Fibroblast of skin of right quadriceps (primary cell): ENCODE data around the gene KCNE4.

Experiments used
- DNase-seq: peaks from one replicate; pipeline ENCODE4 v3.0.0-alpha.2; 2013

KCNE4 gene

GRCh38 chr2:223088866-223089265, 36.9 kb downstream of the KCNE4 start:
- DNase-seq = no peak

GRCh38 chr2:223090039-223090438, 38.0 kb downstream of the KCNE4 start:
- peak; percentile 22 for DNase-seq

GRCh38 chr2:223090540-223091235, 38.7 kb downstream of the KCNE4 start:
- no peak for DNase-seq

- DNase-seq = no peak
Measured at GRCh38 chr2:223092667-223093066, 40.7 kb downstream of the KCNE4 start.

GRCh38 chr2:223093436-223094241, 41.6 kb downstream of the KCNE4 start:
- peak; percentile 88 for DNase-seq

- no peak for DNase-seq
Measured at GRCh38 chr2:223095207-223095606, 43.2 kb downstream of the KCNE4 start.

- peak; percentile 32 for DNase-seq
Measured at GRCh38 chr2:223096235-223096970, 44.4 kb downstream of the KCNE4 start.

- DNase-seq = no peak
Measured at GRCh38 chr2:223097888-223098383, 45.9 kb downstream of the KCNE4 start.

- no peak for DNase-seq
Measured at GRCh38 chr2:223099561-223099960, 47.6 kb downstream of the KCNE4 start.

GRCh38 chr2:223100061-223100511, 48.1 kb downstream of the KCNE4 start:
- peak; percentile 87 for DNase-seq

- DNase-seq = peak; percentile 55
Measured at GRCh38 chr2:223101340-223102039, 49.5 kb downstream of the KCNE4 start.

- no peak for DNase-seq
Measured at GRCh38 chr2:223102040-223102400, 50.0 kb downstream of the KCNE4 start.

- DNase-seq = no peak
Measured at GRCh38 chr2:223102450-223102849, 50.5 kb downstream of the KCNE4 start.

GRCh38 chr2:223104336-223105132, 52.5 kb downstream of the KCNE4 start:
- no peak for DNase-seq
